KG1 (cell line): ENCODE measurements around the gene TUBA1A.
"Not testable (repeated sequence)": the region's sequence is repeated elsewhere in the genome, so short reads cannot be mapped to it uniquely, and the experiment has no call there.

Experiments used
- DNase-seq: peaks from one replicate; lab custom pipeline; 2025; lab: John Stamatoyannopoulos, UW

The TUBA1A gene

DNA sequence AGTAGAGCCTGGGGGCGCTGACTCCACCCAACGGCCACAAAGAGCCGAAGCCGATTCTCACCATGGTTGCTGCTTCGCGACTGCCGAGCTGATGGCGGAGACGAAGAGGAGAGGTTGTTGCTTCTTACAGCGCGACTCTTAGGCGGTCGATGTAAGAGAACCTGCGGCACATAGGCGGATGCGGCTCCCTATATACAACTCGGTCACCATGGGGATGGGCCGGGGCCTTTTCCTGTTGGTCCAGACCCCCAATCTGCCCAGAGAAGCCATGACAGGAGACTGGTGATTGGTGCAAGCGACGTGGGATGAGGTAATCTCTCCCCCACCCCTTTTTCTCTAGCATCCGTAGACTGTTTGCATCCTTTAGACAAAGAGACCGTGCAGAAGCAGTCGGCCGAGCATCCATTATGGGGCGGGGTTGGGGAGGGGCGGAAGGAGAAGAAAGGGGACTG, at the start of gene TUBA1A:
TSS of gene TUBA1A (minus strand) at position 165 of the 452 bp plus-strand sequence. CDS start at position 64, 101 bp downstream.
- DNase-seq = peak; percentile 75

DNA sequence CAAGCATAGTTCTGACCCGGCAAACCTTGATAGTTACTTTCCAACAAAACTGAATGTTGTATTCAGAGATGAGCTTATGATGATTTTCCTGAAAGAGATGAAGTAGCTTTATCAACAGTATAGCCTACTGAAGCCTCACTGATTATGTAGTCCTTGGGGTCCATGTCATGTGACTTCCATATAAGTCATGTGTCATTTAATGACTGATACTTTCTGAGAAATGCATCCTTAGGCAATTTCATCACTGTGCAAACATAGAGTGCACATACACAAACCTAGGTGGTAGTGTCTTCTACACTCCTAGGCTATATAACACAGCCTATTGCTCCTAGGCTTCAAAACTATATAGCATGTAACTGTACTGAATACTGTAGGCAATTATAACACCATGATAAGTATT, 47.5 kb upstream of the TUBA1A start:
- no peak for DNase-seq

DNA sequence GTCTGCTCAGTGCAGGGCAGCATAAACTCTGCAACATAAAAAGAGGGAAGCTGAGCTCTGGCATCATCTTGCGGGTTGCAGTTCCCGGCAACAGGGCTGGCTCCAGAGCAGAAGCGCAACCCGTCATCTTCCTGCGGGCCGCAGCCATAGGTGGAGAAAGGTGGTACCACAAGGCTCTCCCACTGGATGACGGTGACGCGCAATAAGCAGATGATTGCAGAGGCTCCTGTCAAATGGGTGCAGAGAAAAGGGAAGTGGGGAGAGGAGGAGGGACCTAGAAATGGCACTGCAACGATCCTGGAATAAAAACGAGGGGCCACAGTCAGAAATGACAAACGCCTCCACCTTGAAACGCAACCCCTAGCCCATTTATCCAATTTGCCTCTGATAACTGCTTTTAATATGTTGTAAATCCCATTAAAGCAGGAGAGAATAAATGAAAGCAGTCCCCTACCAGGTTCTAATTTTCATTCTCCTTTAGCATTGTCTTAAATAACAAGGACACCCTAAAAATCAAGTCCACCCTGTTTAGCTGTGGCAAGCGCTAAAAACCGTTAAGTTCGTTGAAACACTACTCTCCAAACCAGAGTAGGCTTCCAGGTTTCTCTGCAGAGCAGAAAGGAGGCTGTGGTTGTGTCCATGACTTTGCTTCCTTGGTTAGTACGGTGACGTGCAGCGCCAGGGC, 45.1 kb upstream of the TUBA1A start:
- peak; percentile 46 for DNase-seq

DNA sequence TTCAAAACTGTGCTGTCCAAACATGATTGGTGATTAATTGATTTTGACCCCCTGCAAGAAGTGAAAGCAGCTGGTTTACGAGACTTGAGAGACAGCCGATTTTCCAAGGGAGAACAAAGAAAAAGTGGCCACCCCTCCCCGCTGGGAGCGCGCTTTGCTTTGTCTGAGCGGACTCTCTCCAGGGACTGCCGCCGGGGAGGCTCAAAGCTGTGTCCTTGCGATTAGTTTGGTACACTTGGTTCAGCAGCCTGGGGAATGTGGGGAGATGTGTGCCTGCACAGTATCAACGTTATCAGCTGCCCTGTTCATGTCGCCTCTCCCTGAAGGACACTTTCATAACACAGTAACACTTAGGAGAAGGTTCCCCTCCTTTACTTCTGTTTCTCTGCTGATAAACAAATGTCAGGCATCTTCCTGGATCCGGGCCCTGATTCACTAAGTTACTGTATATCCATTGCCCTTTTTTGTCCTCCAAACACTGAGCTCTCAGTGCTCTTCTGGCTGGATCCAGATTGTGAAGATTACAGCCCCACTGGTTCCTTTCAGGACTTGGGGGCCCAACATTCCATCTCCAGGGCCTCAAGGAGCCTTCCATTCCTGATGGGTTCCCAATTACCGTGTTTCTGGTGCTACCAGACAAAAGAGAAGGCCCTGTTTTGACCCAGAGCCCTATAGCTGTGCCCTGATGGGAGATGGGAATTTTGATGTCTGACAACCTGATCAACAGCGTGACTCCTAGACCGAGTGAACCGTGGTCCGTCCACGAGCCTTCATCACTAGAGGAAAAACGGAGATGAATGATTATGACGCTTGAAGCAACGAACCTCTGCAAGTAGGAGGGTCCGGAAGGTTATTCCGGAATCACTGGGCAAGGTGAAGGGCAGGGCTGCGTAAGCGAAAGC, 44.3 kb upstream of the TUBA1A start:
- DNase-seq = no peak

DNA sequence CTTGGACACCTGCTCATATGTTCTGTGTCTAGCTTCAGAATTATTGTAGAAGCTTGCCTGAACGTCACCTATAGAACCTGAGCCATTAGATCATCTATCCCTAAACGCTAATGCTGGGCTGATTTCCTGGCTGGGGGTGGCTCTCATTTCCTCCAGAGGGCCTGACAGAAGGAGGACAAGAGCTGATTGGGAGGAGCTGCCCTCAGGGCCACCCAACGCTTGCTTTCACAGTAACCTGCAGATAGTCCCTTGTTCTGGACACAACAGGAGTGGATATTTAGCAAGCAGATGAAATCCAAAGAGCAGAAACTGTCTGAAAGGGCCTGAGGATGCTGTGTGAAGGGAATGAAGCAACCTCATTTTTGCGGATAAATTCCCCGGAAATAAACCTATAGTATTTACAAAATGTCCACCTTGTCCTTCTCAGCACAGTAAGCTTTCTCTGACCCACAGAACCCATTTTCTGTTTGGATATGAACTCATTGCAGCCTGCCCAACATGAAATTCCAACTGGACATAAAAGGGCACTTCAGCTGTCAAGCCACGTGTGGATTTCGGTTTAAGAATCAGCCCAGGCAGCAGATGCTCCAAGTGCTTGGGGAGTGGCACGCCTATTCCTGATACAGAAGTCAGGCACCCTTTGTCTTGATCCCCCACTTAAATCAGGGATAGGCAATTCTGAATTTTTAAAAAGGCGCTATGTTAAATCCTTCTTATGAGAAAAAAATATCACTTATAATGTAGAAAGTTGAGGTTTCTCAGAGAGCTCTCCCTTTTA, 43.2 kb upstream of the TUBA1A start:
- DNase-seq = no peak

DNA sequence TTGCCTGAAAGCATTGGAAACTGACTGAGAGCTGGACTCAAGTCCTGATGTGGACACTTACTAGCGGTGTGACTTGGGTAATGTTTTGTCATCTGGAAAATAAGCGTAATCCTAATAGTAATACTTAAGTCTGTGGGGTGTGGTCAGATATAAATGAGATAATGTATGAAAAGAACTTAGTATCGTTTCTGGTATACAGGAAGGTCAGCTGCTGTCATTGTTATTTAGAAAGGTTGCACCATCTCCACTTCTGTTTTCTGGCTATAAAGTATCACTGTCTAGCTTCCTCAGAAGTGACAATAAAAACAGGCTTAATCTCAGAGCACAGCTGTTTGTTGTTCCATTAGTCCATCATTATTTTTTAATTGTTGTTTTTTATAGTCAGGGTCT, 41.9 kb upstream of the TUBA1A start:
- no peak for DNase-seq

DNA sequence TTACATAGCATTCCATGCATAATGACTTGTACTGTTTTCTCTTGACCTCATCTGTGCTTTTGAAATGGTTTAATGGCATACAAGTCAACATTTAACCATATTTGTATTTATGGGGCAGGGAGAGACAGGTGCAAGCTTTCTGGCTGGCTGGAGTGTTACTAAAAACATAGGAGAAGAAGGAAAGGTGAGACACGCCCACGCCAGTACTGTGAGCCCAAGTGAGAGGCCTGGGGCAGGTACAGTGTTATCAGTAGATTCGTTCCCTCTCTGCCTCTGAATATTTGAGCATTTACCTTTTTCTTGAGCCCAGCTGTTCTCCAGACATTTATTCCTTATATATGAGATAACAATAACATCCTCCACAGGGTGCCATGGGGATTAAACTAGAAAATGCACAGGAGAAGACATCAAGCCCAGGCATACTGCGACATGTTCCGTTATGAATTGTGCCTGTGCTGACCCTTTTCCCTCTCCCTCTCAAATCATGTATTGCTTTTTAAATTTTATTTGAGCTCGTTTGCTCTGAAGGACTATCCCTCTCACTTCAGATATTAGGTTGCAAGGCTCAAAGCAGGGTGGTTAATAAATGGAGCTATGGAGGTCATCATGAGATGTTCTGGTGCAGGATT, 41.4 kb upstream of the TUBA1A start:
- DNase-seq = no peak

DNA sequence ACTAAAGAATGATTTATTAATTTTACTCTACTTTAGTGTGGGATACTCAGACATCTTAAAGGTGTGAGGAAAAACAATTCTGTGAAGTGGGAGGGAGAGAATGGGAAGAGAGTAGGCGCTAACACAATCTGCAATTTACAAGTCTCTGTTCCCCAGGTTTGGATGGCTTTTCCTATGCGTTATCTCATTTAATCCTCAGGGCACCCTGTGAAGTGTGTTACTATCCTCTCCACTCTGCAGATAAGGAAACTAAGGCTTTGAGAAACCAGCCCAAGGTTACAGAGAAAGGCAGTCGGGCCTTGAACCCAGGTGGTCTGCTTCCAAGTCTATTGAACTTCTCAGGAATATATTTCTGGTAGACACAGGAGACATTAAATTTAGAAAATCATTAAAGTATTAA, 39.8 kb upstream of the TUBA1A start:
- no peak for DNase-seq

DNA sequence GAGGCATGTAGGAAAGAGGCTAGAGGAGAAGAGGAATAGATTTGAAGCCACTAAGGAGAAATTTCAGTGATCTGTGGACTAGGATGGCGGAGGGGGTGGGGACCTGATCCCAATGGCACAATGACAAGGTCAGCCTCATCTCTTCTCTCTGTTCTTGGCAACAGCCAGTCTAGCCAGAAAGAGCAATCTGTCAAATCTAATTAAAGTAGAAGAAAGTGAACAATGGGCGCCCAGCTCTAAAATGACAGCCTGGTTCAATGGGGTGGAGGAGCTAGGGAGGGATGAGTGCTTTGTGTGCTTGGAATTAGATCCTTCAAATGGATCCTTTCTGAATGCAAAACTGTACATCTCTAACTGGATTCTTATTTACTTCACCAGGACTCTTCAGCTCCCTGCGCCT, 38.8 kb upstream of the TUBA1A start:
- no peak for DNase-seq

DNA sequence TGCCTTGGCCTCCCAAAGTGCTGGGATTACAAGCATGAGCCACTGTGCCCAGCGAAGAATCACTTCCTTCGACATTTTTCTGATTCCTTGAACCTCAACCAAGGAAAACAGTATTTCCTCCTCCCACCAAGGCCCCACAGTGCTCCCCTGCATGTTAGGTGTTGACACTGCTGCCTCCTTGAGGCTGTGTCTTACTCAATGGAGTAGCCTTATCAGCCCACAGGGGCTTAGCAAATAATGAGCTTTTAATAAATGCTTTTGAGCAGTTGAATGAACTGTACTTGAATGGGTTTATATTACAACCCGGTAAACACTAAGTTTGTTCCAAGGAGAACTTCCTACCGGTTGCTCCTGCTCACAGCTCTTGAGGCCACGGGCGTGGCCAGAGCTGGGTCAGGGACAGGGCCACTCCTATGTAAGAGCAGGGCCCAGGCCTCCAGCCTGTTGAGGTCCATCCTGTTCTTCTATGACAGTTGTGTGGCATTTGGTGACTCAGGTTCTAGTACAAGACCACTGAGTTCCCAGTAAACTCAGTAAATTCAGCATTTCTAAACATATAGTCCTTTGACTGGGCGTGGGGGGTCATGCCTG, 36.8 kb upstream of the TUBA1A start:
- no peak for DNase-seq

DNA sequence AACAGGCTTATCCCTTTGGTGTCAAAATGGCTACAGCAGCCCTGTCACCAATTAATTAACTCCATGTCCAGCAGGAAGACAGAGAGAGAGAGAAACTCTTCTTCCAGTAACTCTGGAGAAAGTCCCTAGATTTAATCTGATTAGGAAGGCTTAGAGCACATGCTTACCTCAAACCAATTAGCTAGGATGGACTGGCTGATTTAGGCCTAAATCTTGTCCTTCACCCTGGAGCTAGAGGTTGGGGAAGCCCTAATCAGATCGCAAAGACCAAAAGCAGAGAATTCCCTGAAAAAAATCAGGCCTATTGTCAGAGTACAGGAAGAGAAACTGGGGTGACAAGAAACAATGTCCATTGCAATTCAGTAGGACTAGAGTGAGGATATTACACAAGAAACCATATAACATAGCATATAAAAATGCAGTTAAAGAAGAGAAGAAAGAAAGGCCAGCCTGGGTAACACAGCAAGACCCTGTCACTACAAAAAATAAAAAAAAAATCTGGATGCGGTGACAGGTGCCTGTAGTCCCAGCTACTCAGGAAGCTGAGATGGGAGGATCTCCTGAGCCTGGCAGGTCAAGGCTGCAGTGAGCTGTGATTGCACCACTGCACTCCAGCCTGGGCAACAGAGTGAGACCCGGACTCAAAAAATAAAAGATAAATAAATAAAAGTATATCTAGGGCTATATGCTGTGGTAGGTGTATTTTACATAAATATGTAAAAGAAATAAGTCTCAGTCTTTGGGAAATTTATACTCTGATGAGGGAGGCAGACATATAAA, 34.9 kb upstream of the TUBA1A start:
- DNase-seq = no peak

DNA sequence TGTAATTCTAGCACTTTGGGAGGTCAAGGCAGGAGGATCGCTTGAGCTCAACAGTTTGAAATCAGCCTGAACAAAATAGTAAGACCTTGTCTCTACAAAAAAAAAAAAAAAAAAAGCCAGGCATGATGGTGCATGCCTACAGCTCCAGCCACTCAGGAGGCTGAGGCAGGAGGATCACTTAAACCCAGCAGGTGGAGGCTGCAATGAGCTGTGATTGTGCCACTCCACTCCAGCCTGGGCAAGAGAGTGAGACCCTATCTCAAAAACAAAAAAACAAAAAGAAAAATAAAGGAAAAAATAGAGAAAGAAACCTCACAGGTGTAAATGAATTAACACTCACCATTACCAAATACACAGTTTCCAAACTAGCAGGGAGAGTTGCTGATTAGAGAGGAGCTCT, 34.2 kb upstream of the TUBA1A start:
- no peak for DNase-seq

DNA sequence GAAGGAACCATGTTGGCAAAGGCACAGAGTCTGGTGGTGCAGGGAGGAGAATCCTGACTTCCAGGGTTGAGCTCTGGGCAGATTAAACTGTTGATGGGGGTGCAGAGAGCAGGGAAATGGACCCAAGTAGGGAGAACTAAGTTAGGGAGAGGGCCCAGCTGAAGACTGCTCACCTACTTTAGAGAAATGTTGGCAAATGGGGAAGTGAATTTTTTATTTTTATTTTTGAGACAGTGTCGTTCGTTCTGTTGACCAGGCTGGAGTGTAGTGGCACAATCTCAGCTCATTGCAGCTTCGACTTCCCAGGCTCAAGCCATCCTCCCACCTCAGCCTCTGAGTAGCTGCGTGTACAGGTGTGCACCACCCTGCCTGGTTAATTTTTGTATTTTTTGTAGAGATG, 32.1 kb upstream of the TUBA1A start:
- DNase-seq = no peak

DNA sequence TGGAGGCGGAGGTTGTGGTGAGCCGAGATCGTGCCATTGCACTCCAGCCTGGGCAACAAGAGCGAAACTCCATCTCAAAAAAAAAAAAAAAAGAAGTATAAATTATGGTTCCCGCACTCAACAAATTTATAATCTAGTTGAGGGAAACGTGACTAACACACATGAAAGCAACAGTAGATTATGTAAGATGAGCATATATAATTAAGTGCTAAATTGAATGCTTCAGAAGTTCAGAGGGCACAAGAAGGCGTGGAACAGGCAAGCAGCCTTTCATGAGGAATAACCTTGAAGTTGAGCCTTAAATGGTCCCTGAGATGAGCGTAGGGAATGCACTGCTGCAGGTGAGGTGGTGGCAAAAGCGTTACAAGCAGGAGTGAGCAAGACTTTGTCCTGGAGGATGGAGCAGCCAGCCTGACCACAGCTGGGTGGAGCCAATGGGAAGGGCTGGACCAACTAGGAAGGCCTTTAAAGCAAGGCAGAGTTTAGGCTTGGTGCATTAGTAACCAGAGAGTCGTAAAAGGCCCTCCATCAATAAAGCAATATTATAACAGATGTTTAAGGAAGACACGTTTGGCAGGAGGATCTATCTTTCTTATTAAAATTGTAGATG, 30.6 kb upstream of the TUBA1A start:
- no peak for DNase-seq

DNA sequence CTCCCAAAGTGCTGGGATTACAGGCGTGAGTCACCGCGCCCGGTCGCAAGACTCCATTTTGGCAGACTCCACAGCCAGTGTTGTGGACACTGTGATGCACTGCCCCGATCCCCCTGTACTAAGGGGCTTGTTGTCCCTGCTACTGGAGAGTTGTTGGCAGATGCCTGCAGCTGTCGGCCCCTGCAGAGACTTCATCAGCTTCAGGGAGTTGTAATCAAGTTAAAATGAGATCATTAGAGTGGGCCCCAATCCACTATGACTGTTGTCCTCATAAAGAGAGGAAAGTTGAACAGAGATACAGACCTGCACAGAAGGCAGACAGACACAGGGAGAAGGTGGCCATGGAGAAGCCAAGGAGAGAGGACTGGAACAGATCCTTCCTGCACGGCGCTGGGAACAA, 23.7 kb upstream of the TUBA1A start:
- DNase-seq = no peak

DNA sequence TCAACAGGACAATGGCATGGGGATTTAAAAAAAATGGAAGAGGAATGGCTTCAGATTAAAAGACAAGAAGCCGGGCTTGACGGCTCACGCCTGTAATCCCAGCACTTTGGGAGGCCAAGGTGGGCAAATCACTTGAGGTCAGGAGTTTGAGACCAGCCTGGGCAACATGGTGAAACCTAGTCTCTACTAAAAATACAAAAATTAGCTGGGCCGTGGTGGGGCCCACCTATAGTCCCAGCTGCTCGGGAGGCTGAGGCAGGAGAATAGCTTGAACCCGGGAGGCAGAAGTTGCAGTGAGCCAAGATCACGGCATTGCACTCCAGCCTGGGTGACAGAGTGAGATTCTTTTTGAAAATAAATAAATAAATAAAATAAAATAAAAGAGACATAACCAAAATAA, 21.8 kb upstream of the TUBA1A start:
- not testable (repeated sequence) for DNase-seq

DNA sequence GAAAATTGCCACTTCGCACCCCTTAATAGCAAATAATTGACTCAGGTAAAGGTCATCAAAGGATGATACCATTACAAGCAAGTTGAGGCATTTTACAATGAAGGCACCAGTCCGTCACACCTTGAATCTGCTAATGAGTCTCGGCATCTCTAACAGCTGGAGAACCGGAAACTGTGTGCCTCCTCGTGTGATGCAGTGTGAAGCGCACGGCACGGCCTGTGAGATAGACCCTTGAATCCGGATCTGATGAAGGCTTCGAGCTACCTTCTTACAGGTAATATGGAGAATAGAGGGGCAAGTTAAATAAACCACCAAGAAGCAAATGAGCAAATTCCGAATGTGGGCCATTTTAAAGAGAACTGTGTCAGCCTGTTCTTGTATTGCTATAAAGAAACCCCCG, 19.8 kb upstream of the TUBA1A start:
- DNase-seq = no peak

DNA sequence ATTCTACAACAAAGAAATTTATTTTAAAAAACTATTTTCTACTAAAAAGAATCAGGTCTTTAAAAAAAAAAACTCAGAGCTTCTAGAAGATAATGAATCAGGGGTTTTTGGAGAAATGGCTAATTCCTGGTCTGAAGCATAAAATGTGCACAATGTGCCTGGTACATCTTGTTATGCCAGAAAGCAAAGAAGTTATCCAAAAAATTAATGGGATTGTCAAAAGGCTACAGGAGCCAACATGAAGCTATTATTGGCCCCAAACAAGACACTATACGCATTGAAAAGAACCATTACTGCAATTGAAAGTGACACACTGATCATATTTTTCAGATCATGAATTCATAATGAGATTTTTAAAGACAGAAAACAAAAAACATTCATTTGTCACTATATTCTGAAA, 19.3 kb upstream of the TUBA1A start:
- no peak for DNase-seq

DNA sequence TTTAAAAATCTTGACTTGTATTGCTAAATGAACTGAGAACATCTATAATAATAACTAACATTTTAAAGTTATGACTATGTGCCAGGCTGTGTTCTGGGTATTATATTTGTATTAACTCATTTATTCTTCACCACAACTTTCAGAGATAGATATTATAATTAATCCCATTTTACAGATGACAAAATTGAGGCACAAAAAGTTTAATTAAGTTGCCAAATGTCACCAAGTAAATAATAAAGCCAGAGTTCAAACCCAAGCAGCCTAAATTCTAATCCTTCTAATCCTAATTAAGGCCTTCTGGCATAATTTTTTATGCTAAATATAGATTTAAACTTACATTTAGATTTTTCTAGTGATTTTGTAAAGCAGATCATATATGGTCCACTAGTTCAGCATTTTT, 17.5 kb upstream of the TUBA1A start:
- DNase-seq = no peak

DNA sequence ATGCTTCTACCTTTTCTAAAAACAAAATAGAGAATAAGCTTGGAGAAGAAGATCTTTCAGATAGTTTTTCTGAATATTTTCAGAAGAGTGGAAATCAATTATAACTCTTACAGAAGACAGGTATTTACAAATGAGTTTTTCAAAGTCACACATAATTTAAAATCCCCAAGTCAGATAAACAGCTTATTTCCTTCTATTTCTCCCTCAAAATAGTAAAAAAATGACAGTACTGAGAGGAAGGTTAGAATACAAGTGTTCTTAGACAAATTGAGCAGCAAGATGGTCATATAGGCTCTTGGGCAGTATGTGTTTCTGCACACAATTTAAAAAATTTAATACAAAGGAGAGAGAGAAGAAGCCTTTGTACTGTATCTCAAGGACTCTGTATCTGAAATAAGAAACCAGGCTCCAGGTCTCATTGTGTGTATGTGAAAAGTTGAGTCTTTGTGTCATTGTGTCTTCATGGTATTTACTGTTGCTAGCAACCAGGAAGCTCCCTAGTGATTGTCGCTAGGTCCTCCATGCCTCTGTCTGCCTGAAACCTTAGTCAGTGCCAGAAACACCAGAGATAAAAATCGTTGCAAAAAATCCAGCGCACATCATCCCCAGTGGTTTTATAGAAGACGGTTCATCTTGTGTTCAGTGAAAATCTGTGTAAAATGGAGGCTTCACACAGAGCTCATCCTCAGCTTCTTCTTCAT, 12.9 kb upstream of the TUBA1A start:
- no peak for DNase-seq
